ENCODE data around the gene RPS15. TPM values are rescaled to one million over a fixed set of nuclear protein-coding genes. Genes with fewer than 3 reads are reported as not detected.

Gene RPS15
- total and polyA plus RNA-seq, 2 of the 13 experiments (the other 11 are each of a cell fraction or from before 2014, with no cell fraction given), result 695 to 1,411 TPM

- Histone ChIP-seq H2AFZ (ENCODE audit: low read length) (no peak overlapping the region), H3K4me1 (ENCODE audit: insufficient read depth, low read length) (peaks cover 4% of the 10 kb centered on the region), H3K79me2 (ENCODE audit: insufficient read depth, low read length) (peaks cover 4% of the 10 kb centered on the region), H3K27me3 (ENCODE audit: control insufficient read depth in 1 of 2, insufficient read depth in 2 of 2, low read length in 2 of 2) (no peaks in the 10 kb centered on the region), H3K27ac (ENCODE audit: extremely low read length, insufficient read depth, low read length) (no peak overlapping the region), H3K9me3 (ENCODE audit: low read length) (no peaks in the 10 kb centered on the region), H3K9ac (ENCODE audit: insufficient read depth, low read depth, low read length) (no peak overlapping the region), H3K36me3 (replicated peaks in 1 of 2; ENCODE audit: control insufficient read depth in 1 of 2, insufficient read depth in 2 of 2, low read length in 2 of 2) (peaks cover 27 to 62% of the 10 kb centered on the region in 2 experiments), H4K20me1 (ENCODE audit: insufficient read depth, low read length) (no peaks in the 10 kb centered on the region), H3K4me2 (ENCODE audit: low read depth, low read length) (no peak overlapping the region), H3K4me3 (replicated peaks in 1 of 3; ENCODE audit: insufficient read depth in 1 of 3, low read depth in 2 of 3, low read length in 3 of 3) (no peak overlapping the region)
- WGBS (ENCODE audit: low lambda C conversion rate), result 99% methylated on average over 16 of the region's 16 CpGs
- no peak for DNase-seq (ENCODE audit: low spot score)
- no peak for ATAC-seq
- CTCF ChIA-PET (ENCODE audit: low intra/inter-chr PET ratio, low total read pairs), result no interaction called here
- no peak for FAIRE-seq
- intact Hi-C loops (cut with micrococcal nuclease; ENCODE audit: unreplicated experiment), result no loop called here
- in situ Hi-C loops (cut with HindIII; ENCODE audit: extremely low pct_ligation_motif_present, low pct_unique_long_range_greater_than_20kb), result no loop called here
- TF ChIP-seq EZH2 (conservative IDR thresholded peaks at IDR 0.05; ENCODE audit: low read depth, low read length) (no peak), ZNF615 (CRISPR knock-in tag; IDR thresholded peaks at IDR 0.05; ENCODE audit: borderline replicate concordance) (no peak), GABPB1 (CRISPR knock-in tag; IDR thresholded peaks at IDR 0.05) (no peak), NONO (IDR thresholded peaks at IDR 0.05) (no peak), NONO (CRISPR knock-in tag; conservative IDR thresholded peaks at IDR 0.05) (no peak), GATA4 (IDR thresholded peaks at IDR 0.05; ENCODE audit: borderline replicate concordance, low read depth) (no peak), ZNF713 (CRISPR knock-in tag; IDR thresholded peaks at IDR 0.05) (no peak), PAXIP1 (CRISPR knock-in tag; conservative IDR thresholded peaks at IDR 0.05) (no peak), NR2C2 (CRISPR knock-in tag; IDR thresholded peaks at IDR 0.05; ENCODE audit: borderline replicate concordance) (no peak)
- no TSS peak for BruUV-seq (replicated peaks)
- POLR2A ChIA-PET, result no interaction called here
These were observed 5.7 kb upstream of the RPS15 start for GRCh38 chr19:1432507-1432887.
